HPDE6-E6E7 (cell line): ENCODE data around the gene ALX3.
"Not testable (repeated sequence)": the region's sequence is repeated elsewhere in the genome, so short reads cannot be mapped to it uniquely, and the experiment has no call there.

Experiments used
- DNase-seq: peaks from one replicate; pipeline ENCODE4 v3.0.0; 2011; ENCODE audit warnings: missing footprints; ENCODE audit errors: extremely low spot score

ALX3 gene

DNA sequence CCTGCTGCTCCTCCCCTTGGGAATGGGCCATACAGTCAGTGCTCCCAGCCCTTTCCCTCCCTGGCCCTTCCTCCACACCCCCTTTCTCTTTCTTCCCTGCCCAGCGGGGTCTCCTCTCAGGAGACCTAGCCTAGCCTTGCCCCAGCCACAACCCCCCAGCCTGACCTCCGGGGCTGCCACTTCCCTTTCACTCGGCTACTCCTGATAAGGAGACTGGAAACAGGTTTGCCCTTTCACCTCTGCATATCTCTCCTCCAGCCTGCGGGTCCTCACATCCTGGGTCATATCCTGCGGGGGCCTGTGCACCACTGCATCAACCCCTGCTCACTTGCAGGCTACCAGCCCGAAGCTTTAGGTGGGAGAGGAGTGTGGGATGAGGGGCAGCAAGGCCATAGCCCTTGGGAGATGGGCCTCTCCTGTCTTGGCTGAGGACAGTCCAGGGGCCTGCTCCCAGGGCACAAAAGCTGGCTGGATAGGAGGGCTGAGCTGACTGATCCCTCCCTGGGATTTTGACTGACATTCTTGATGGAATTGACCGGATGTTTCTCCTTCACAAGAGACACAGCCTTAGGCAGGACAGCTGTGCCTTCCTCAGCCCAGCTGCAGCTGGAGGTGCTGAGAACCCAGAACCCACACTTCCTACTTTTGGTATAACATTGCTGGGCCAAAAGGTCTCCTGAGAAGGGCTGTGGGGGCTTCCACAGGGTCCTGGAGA lies 19.2 kb upstream of the ALX3 start:
- DNase-seq = no peak

DNA sequence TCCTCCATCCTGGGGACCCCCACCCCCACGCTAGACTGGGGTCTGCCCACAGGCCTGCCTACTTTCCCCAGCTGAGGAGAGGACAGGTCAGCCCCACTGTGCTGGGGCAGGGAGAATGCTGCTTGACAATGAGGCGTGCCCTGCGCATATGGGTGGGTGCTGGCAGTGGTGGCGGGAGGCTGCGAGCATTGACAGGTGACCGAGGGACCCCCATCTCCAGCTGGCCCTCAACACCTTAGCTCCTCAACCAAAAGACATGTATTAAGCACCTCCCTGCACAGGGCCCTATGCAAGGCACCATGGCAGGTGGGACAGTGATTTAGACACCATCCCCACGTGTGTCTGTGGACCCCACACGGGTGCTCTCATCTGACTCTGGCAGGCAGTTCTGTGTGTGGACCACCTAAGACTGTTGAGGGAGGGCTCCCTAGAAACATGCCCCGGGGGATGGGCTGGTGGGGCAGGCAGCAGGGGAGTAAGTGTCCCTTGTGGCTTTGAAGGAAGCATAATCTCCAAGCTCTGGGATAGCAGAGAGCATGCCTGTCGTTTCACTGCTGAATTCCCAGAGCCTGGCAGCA lies 18.4 kb upstream of the ALX3 start:
- DNase-seq = no peak

DNA sequence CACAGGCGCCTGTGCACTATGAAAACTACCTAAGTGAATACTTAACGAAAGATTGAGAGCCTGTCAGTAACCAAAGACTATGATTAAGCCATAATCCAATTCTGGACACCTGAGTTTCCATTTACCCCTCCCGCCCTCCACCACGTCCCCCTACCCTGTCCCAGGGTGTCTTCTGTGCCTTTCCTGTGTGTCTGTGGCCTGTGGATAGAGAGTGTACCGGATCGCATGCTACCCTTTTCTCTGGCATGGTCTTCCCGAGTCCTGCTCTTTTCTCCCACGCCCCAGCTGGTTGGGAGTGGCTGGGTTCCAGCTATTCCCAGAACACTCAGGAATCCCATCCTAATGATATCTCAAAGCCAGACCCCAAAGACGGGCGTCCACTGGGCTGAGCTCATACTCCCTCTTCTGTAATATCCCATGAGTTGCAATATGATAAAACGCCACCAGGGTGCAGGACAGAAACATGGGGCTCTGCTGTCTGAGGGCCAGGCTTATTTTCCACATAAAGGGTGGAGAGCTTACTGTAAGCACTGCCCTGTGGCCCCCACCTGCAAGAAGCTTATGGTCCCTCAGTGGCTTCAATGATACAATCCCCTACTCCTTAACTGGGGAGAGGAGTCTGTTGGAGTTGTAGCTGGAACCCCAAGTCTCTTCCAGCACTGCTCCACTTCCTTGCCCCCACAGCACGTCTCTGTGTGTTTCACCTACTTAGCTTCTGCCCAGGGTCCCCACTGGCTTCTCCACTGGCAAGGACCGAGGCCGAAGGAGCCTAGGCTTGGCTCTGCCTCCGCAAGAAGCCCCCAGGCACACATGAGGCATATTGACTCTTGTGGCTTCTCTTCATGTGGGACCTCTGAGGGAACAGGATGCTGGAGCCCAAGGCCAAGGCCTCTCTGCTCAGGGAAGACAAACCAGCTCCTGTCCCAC lies 17.6 kb upstream of the ALX3 start:
- DNase-seq = peak; percentile 58

DNA sequence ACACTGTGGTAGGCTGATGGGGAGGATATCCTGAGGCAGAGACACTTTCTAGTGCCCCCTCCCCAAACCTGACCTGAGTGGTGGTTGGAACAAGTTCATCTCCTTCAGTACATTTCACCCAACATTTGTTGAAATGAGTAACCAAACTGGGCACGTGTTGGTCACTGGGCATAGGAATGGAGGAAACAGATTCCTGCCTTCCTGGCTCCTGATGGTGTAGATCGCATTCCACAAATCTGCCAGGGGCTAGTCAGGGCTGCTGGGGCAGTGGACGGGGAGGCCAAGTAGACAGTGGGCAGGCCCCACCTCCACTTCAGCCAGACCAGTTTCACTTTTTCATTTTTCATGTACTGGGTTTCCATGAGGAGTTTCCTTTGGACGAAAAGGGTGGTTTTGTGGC lies 16.5 kb upstream of the ALX3 start:
- no peak for DNase-seq

DNA sequence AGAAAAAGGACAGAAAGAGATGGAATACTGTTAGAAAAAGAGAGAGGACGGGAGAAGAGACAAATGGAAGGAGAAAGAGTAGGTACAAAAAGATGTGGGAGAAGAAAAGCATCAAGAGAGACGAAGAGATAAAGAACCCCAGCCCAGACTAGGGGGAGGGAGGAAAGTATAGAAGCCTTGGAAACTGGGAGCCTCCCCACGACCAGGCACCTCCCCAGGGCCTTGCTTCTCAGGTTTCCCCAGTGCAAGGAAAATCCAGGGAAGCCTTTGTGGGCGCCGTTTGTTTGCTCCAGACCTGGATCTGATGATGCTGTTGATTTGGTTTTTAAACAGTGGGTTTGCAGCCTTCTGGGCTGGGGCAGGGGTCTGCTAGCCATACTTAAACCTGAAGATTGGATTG lies 15.2 kb upstream of the ALX3 start:
- no peak for DNase-seq

DNA sequence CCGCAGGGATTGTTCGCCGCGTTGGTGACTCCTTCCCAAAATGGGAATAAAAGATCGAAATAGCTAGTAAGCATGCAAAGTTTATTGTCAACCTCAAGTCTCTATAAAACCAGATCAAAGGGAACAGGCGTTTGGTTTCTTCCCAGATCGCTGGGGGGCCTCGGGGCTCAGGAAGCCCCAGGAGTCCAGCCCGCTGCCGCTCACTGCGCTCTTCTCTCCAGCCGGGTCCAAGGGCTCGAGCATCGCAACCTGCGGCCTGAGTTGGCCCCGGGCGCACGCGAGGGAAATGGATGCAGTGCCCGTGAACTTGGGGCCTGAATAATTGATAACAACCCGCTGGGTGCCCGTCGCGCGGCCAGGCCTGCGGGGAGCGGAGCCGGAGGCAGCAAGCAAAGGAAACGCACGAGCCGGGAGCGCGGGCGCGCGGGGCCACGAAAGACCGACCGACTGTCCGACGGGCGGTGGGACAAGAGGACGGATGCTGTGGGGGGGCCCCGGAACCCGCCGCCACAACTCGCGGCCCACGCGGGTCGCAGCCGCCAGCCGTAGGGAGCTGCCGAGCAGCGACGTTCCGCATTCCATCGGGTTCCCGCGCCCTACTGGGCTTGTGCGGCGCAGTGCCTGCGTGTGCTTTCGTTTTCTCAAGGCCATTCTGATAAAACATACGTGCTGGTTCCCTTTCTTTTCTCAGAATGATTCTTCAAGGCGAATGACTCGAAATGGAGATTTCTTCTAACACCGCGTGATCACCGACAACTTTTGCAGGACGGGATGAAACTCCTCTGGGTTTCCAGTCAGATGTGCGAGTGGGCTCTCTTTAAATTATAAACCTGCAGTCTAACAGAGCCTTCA lies 14.0 kb upstream of the ALX3 start:
- DNase-seq = no peak

DNA sequence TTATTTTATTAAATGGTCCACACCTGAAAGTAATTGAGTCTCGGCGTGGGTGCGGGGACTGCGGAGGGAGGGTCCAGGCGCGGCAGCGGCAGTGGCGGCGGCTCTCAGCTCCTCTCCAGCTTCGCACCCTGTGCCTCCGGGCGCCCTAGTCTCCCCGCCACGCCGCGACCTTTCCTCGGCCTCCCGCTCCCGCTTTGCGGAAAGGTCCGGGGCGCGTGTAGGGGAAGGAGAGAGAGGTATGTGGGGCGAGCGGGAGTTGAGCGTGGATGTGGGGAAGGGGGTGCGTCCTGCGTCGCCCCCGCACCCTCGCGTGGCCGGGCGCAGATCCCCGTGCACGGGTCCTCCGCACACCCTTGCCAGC lies 13.4 kb upstream of the ALX3 start:
- no peak for DNase-seq

DNA sequence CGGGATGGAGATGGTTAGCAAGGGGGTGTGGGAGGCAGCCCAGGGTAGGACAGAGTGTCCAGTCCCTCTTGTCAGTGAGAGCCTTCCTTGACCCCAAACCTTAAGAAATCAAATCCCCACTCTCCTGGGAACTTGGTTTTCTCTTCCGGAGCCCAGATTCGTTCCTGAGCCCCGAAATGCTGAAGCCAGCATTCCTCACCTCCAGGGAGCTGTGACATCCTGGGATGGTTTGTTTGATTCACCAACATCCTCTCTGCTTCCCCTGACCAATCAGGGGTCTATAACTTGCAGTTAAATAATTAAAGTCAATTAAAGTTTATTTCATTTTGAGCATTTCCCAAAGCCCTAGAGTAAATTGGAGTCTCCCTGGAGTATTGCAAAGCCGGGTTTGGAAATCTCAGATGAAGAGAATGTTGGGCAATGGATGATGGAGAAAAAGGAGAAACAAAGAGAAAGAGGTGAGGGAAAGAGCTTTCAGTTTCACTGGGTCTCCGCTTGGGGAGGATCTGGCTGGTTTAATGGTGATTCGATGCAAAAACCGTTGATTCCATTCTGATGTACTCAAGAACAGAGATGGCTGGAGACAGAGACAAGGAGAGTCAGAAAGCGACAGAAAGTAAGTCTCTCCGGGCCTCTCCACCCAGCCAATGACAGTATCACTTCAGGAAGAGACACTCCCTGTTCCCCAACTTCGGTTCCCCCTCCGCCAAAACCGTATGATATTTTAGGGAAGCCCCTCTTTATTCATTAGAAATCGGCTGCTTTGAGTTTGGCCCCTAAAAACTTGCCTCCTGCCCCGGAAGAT lies 12.8 kb upstream of the ALX3 start:
- no peak for DNase-seq

DNA sequence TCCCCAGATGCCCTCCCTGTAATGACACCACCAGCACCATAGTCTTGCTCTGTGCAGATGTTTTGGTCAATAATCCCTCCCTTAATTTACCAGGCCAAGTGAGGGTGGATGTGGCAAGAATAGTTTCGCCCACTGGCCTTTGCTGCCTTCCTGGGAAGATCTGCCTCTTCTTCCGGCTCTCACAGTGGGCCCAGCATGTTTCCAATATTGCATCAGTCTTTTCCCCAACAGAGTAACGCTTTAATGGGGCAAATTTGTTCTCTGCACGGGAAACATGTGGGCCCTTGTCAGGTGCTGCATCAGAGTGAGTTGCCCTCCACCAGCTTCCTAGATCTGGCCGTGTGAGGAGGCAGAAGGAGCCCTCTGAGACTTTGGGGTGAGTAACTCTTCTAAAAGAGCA lies 12.0 kb upstream of the ALX3 start:
- no peak for DNase-seq

DNA sequence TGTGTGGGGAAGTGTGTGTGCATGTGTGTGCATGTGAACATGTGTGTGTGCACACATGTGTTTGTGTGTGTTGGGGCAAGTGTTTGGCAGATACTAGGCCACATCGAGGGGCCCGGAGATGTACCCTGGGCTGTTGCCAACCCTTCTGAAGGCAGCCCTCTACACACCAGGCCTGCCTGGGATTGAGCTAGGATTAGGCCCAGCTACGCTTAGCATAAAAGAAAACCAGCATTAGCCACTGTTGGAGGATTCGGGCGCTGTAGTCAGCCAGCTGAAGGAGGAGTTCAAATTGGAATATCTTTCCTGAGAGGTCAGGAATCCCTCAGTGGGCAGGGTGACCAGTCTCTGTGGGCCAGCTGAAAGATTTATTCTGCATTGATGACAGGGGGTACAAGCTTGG lies 10.6 kb upstream of the ALX3 start:
- no peak for DNase-seq

DNA sequence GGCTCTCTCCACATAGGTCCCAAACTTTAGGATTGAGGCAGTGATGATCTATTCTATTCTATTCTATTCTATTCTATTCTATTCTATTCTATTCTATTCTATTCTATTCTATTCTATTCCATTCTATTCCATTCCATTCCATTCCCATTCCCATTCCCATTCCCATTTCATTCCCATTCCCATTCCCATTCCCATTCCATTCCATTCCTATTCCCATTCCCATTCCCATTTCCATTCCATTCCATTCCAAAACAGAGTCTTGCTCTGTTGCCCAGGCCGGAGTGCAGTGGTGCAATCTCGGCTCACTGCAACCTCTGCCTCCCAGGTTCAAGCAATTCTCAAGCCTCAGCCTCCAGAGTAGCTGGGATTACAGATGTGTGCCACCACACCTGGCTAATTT lies 9.5 kb upstream of the ALX3 start:
- DNase-seq = not testable (repeated sequence)

DNA sequence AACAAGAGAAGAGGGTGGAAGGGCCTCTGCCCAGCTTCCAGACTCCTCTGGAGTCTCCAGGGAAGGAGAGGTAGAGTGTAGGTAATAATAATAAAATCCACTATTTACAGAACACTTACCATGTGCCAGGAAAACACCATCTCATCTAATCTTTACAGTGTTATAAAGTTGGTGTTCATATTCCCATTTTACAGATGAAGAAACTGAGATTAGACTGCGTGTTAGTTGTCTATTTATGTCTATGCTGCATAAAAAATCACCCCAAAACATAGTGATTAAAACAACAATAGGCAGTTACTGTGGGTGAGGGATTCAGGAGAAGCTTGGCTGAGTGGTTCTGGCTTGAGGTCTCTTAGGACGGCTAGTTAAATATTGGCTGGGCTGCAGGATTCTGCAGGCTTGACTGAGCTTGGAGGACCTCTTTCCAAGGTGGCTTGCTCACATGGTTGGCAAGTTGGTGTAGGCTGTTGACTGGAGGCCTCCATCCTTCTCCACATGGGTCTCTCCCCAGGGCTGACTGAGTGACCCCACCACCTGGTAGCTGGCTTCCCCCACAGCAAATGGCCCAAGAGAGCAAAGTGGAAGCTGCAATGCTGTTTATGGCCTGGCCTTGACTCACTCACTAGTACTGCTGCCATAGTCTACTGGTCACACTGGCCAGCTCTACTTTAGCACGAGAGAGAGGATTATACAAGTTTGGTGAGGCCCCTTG lies 6.5 kb upstream of the ALX3 start:
- DNase-seq = no peak

DNA sequence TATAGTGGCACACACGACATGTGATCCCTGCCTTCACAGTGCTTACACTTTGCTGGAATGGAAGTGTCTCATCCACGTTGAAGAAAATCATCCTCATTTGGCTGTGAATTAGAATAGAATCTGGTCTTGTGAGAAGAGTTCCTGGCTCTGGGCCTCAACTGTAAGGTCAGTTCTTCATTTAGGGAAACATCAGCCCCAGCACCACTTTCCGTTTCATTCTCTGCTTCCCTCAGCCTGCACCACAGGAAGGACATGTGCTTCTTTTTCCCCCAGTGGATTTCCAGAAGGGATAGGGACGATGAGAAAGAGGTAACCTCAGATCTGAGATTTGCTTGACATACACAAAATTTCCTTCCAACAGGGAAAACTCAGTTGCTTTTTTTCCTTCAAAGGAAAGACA lies 3.7 kb upstream of the ALX3 start:
- no peak for DNase-seq

DNA sequence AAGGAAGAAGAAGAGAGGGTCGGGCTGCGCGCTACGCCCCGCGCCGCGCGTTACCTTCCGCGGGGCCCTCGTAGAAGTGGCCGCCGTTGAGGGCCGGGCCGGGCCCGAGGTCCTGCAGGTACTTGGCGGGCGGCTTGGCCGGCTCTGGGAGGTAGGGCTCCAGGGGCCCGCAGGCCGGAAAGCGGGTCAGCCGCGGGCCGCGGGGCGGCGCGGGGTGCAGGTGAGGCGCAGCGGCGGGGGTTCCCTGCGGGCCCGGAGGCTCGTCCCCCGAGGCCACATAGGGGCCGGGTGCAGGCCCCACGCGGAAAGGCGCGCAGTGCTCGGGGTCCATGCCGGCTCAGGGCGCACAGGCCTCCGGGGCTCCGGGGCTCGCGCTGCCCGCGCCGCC lies 196 bp downstream of the ALX3 start:
- no peak for DNase-seq

DNA sequence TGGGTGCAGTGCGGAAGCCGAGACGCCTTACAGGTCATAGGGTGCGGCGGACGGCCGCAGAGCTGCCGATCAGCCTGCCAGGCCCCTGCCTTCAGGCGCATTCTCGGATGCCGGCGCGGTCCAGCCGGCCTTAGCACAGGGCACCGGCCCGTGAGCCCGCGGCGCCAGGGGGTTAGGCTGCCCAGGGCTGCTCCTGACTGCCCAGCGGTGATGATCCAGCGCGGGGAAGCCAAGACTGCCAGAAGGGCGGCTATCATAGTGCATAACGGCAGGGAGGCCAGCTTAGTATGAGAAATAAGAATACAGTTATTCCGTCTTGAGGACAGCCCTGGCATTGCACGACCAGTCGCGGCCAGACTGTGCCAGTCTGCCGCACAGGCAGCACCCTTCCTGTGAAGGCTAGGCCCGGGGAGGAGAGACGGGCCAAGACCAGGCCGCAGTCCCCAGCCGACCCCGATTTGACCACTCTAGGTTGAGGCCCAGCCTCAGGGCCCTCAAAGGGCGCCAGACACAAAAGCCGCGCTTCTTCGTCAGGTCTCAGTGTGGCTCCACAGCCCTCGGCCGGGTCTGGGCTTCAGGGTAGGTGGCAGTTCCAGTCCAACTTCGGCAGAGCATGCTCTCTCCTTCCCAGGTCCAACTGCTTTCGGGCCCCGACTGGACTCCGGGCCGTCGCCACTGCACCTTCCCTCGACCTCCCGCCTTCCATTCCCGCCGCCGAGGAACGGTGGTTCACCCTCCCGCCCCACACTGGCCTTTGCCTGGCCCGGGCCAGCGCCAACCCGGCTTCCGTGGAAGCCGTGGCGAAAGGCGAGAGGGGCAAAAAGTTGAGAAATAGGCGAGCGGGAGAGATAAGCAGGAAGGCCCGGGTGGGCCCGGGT lies 829 bp downstream of the ALX3 start:
- no peak for DNase-seq

DNA sequence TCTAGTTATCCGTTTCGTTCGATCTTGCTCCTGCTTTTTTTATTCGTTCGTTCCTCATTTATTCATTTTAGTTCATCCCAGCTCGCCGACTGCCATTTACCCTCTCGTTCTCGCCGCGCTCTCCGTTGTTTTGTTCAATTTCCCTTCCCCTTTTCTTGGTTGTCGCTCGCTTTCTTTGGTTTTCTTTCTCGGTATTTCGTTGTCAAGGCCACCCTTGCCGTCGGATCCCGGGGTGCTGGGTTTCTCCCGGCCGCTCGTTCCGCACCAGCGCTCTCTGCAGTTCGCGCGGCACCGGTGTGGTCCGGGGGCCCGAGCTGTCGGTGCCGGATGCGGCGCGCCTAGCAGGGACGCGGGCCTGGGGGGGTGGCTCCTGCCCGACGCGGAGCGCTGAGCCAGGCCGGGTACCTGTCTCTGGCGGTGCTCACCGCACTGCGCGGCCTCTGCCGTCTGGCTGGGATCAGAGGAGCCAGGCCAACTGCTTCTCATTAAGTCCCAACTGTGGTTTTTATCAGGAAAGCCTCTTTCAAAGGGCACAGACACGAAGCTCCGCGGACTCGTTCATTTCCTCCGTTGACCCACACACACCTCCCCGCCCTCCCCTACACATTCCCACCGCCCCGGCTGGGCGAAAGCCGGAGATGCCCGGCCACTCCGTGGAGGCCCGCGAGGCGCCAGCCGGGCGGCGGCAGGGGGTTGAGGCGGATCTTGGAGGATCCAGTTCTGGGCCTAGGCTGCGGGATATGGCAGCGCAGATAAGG lies 1.6 kb downstream of the ALX3 start:
- no peak for DNase-seq

DNA sequence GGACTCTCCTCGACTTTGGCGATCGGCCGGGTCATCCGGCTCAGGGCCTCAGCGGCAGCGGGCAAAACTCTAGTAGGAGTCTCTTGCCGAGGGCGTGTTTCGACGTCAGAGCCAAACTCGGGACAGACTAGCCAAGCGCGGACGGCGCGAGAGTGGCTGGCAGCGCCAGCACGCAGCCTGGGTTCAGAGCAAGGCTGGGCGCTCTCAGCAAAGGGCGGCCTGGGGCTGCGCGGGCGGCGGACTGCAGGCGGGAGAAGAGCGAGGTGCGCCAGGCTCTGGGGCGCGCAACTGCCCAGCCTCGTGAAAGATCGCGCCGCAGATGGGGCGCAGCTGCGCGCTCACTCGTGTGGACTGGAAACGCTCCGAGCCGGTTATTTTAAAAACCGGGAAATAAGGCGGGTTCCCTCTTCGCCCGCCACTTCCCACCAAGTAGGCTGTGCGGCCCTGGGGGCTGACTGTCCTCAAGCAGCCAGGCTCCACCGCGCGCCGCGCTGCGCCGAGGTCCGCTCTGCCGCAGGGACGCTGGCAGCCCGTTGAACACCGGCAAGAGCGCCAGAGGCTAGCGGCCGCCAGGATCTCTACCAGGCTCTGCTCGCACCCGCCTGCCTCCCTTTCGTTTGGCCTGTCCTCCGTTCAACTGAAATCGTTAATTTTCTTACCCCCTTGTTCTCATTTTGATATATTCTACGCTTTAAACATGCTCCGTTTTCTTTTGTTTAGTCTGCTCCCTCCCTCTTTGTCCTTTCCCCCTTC lies 2.4 kb downstream of the ALX3 start:
- no peak for DNase-seq

DNA sequence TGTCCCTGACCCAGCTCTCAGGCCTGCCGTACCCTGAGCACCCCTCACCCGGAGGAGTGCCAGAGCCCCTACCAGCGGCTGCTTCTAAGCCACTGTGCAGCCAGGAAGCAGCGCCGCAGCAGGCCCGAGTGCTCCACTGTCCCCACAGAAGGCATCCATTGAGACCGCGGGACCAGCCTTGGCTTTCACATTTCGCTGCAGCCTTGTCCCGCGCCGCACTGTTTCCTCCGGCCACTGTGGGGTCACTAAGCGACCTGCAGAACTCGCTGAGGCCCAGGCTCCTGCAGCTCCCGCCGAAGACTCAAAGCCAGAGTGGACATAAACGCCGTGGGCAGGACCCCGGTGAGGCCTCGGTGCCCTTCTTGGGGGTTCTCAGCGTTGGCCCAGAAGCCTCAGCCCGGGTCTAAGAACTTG lies 3.0 kb downstream of the ALX3 start:
- DNase-seq = no peak
